HG03108 (cell line): ENCODE measurements around the gene RILPL1.
"Not testable (repeated sequence)": the region's sequence is repeated elsewhere in the genome, so short reads cannot be mapped to it uniquely, and the experiment has no call there.

Experiments
- ATAC-seq: cut with Tn5 transposase; IDR thresholded peaks from one replicate; pipeline ENCODE4 v1.9.1; 2021; ENCODE audit warnings: moderate library complexity; ENCODE audit not compliant: unreplicated experiment

The RILPL1 gene

DNA sequence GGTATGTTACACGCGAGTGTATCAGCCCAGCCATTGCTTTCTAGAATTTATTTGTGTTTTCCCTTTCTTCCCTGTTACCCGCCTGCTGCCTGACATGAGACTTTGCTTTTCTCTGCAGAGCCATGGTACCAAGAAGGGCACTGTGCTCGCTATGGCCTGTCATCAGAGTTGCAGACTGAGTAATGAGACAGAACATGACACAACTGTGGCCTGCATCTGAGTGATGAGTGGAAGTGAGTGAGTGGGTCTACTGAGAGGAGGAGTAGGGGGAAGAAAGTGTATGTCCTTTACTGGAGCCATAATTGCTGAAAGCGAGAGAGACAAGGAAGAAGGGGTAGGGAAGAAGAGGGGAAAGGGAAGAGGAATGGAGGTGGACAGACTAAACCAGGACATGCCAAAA is 2.9 kb downstream of the RILPL1 start:
- no peak for ATAC-seq

GRCh38 chr12:123529686-123530085 is 3.8 kb downstream of the RILPL1 start:
- ATAC-seq: no peak

GRCh38 chr12:123528858-123529257 is 4.7 kb downstream of the RILPL1 start:
- ATAC-seq: no peak

DNA sequence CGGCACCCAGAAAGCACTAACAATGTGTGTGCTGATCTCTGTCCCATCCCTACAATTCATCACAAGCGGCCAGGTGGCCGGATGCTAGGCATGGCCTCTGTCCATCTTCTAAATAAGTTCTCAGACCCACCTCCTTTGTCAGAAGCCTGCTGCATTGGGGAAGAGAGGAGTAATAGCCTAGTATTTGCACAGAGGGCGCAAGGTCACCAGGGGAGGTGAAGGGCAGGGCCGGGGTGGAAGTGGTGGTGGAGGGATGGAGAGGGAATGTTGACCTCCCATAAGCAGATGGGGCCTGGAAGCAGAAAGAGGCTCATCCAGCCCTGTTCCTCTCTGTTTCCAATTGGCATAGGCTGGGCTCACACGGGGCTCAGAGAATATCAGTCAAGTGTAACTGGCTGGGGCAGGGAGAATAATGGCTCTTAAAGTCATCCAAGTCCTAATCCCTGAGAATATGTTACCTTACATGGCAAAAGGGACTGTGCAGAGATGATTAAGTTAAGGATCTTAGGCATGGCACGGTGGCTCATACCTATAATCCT is 6.9 kb downstream of the RILPL1 start:
- no peak for ATAC-seq

DNA sequence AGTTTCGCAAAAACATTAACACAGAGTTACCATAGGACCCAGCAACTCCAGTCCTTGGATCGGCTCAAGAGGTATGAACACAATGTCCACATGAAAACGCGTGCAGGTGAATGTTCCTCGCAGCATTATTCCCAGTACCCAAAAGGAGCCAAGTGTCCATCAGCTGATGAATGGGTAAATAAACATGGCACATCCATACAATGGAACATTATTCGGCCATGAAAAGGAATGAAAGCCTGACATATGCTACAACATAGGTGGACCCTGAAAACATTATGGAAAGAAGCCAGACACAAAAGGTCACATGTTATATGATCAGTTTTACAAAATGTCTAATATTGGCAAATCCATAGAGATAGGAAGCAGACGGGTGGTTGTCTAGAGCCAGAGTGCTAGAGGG is 9.1 kb downstream of the RILPL1 start:
- no peak for ATAC-seq

DNA sequence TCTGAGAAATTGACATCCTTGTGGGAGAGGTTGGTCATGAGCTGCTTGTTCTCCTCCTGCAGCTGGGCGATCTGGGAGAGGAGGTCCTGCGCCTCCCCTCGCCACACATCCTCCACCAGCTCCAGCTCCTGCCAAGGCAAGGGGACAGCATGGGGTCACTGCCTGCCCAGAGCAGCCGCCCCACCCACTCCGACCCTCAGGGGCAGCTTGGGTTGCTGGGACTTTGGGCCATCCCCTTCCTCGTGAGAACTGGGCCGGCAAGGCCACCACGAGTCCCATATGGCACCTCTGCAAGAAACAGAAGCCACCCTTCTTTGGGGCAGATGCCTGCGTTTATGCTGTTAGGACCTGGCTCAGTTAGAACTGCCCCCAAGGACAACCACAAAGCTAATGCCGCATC is 10.0 kb downstream of the RILPL1 start:
- ATAC-seq: no peak

DNA sequence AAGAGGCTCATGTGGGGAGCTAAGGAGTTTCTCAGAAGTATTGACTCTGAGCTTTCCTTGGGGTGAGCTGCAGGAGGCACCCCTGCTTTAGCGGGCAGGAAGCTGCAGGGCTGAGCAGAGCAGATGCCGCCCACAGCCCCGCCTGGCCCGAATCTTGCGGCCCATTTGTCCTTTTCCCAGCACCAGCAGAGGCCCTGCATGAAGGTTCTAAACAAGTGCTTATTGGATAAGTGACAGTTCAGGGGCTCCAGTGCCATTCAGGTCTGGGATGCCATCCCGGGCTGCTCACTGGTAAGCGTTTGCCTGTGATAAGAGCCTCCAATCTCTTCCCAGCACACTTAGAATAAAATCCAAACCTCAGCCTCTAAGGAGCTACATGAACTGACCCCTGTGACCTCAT is 11.4 kb downstream of the RILPL1 start:
- ATAC-seq: no peak

GRCh38 chr12:123520567-123521474 is 12.7 kb downstream of the RILPL1 start:
- ATAC-seq: no peak

DNA sequence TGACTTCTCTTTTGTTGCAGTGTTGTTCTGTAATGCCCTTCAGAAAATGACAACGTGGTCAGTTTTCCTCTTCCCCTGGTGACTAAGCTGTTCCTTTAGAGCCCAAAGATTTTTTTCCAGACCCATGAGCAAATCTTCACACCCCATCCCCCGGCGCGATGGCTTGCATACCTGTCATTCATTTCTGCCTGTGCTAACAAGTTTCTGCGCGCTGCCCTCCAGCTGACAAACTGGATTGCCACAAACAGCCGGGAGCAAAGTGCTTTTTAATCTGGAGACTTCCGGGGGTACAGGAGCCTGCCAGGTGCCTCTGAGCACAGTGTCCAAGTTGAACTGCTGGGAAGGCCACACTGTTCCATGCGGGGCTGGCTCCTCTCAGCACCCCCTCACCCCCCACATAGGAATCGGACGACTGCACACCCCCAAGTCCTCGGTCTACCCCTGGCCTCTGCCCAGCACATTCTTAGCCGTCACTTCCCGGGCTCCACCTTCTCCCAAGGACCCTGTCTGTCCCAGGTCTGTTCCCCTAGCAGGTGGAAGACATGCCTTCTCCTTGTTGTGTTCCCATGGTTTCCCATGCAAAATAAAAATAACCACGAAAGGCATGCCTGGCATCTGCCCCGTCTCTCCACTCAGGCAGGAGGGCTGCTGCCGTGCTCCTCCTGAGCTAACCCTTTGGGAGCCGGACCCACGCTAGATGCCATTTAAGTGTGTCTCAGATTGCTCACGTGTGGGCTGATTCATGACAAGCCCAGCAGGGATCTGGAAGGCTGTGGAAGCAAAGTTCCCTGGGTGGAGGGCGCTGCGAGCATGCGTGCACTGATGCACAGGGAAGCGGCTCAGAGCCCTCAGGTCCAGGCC is 14.1 kb downstream of the RILPL1 start:
- ATAC-seq: no peak

DNA sequence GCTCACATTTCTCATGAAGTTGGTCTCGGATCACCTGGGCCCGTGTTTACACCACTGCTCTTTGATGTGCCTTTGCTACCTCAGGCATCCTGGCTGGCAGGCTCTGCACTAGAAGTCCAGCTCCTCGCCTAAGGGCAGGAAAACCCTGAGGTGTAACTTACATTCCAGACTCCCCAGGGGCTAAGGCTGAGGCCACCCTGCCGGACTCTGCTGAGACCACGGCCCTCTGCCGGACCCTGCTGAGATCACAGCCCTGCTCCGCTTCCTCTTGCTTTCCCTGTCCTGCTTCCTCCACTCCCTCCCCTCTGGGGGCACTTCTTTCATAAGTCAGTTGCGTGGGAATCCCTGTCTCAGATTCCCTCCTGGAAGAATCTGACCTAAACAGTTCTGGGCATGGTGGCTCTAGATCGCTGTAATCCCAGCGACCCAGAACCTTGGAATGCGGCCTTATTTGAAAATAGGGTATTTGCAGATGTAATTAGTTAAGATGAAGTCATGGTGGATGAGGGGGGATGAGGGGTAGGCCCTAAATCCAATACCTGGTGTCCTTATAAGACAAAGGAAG is 17.2 kb downstream of the RILPL1 start:
- no peak for ATAC-seq

DNA sequence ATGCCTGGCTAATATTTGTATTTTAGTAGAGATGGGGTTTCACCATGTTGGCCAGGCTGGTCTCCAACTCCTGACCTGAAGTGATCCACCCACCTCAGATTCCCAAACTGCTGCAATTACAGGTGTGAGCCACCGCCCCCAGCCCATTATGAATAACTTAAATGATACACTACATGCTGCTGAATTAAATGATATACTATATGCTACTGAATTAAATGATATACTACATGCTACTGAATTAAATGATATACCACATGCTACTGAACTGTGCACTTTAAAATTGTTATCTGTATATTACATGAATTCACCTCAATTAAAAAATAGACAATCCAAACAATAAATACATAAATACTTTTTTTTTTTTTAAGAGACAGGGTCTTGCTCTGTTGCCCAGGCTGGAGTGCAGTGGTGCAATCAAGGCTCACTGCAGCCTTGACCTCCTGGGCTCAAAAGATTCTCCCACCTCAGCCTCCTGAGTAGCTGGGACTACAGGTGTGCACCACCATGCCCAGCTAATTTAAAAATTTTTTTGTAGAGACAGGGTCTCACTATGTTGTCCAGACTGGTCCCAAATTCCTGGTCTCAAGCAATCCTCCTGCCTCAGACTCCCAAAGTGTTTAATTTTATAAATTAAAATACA is 18.8 kb downstream of the RILPL1 start:
- ATAC-seq: not testable (repeated sequence)

DNA sequence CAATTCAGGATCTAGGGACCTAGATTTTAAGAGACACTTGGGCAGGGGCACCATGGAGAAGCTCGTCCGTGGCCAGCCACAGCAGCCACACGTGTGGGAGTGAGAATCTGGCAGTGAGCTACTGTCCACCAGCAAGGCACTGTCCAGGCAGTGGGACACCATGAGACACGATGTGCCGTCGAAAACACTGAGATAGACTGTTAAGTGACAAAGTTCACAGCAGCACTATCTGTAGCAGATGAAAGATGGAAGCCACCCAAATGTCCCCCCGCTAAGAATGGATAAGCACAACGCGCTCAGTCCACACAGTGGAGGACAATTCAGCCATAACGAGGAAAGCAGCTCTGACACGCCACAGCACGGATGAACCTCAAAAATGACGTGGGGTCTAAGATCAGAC is 19.7 kb downstream of the RILPL1 start:
- ATAC-seq: no peak

- ATAC-seq: no peak
Observed at GRCh38 chr12:123512838-123513665, 20.5 kb downstream of the RILPL1 start.

DNA sequence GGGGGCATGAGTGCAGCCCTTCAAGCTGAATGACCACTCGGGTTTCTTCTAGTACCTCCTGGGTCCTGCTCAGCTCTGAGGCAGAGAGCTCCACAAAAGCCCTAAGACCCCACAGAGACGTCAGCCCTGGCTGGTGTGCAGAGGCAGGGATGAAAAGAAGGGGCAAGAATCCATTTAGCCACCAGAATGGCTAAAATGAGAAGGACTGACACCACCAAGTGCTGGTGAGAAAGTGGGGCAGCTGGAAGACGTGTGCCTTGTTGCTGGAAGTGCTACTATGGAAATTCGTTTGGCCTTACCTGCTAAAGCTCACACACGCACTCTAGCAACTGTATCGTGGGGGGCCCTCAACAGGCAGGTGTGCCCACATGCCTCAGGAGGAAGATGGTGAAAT is 26.7 kb downstream of the RILPL1 start:
- no peak for ATAC-seq

GRCh38 chr12:123506059-123506842 is 27.3 kb downstream of the RILPL1 start:
- no peak for ATAC-seq

DNA sequence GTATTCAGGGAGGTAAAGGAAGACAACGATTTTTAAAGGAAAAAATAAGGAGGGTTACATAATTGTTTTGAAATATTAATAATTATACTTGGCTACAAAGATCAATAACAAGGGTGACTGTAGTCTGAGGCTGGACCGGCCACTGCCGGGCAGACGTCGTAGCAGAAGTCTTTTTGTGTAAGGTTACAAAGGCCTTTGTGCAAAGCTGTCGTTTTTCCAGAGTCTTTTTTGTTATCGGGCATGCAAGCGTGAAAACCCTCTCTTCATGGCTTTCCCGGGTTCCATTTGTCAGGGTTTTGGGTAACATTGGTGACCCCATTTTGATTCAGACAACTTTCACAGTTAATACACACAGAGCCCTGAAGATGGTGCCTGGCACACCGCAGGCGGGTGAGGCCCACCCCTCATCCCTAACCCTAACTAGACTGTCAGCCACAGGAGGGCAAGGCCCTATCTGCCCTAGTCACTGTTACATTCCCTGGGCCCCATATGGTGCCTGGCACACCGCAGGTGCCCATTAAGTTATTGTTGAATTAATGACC is 31.3 kb downstream of the RILPL1 start:
- no peak for ATAC-seq

DNA sequence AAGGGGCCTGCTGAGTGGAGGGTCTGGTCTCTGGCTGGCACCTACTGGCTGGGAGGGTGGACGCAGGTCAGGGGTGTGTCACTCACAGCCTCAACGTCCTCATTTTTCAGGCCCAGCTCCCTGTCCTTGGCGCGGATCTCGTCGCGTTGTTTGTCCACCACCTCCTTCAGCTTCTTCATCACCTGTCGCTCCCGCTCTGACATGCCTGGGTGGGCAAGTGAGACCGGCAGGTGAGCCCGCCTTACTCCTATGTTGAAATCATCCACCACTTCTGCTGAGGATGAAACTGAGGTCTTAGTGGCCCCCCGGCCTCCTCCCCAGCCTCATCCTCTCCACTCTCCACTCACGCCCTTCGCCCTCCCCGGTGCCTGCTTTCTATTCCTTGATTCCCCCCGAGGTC is 34.2 kb downstream of the RILPL1 start:
- no peak for ATAC-seq

DNA sequence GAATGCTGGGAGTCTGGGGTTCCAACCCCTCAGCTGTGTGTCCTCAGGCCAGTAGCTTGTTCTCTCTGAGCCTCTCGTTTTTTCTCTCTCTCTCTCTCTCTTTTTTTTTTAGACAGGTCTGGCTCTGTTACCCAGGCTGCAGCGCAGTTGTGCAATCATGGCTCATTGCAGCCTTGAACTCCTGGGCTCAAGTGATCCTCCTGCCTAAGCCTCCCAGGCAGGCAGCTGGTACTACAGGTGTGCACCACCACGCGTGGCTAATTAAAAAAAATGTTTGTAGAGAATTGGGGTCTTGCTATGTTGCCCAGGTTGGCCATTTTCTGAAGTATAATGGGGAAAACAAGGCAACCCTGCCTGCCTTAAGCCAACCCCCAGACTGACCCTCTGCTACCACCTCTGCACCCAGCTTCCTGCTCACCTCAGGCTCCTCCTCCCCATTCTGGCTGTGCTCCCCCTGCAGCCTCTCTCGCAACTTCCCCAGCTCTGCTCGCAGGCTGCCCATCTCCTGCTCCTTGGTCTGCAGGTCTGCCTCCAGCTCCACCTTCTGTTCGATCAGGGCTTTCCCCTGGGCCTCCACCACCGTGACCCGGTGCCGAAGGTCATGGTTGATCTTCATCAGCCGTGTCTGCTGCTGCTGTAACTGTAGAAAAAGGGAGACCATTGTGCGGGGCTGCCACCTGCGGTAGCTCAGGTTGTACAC is 35.2 kb downstream of the RILPL1 start:
- ATAC-seq: no peak
